ENCODE measurements around the gene LYPD1.

DNA sequence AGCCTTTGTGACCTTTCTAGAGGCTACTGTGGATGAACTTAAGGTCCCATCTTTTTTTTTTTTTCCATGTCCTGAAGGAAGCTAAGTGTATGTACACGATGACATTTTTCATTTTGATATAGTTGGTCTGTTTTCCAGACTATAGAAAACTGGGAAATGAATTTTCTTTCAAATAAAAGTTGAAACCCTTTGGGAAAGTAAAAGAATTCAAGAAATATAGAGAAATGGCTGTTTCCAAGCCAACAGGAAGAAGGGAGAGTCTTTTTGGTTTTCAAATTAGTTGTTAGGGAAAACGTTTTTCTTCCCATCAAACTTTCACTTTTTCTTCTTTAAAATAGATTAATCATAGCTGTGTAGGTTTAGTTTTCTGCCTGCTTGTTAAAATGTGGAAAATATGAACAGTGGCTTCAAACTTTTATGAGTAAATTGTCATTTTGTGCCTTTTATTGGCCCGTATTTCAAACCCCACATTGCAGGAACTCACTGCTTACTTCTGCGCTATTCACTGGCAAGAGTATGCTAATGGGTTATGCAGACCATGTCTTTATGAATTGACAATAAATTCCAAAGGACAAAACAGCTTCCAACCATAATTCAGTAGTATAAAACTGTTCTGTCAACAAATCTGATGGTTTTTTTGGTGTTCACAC lies 27.7 kb upstream of the LYPD1 start:
- TF ChIP-seq, protein P1, sequence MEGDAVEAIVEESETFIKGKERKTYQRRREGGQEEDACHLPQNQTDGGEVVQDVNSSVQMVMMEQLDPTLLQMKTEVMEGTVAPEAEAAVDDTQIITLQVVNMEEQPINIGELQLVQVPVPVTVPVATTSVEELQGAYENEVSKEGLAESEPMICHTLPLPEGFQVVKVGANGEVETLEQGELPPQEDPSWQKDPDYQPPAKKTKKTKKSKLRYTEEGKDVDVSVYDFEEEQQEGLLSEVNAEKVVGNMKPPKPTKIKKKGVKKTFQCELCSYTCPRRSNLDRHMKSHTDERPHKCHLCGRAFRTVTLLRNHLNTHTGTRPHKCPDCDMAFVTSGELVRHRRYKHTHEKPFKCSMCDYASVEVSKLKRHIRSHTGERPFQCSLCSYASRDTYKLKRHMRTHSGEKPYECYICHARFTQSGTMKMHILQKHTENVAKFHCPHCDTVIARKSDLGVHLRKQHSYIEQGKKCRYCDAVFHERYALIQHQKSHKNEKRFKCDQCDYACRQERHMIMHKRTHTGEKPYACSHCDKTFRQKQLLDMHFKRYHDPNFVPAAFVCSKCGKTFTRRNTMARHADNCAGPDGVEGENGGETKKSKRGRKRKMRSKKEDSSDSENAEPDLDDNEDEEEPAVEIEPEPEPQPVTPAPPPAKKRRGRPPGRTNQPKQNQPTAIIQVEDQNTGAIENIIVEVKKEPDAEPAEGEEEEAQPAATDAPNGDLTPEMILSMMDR (IDR thresholded peaks at IDR 0.05), result no peak
- TF ChIP-seq JUND (IDR thresholded peaks at IDR 0.05), result no peak
- no peak for TF ChIP-seq POLR2AphosphoS5 (IDR thresholded peaks at IDR 0.05; ENCODE audit: low read depth, low read length)
